Measurements from ENCODE around the gene BPIFB1.

BPIFB1 gene, protein sequence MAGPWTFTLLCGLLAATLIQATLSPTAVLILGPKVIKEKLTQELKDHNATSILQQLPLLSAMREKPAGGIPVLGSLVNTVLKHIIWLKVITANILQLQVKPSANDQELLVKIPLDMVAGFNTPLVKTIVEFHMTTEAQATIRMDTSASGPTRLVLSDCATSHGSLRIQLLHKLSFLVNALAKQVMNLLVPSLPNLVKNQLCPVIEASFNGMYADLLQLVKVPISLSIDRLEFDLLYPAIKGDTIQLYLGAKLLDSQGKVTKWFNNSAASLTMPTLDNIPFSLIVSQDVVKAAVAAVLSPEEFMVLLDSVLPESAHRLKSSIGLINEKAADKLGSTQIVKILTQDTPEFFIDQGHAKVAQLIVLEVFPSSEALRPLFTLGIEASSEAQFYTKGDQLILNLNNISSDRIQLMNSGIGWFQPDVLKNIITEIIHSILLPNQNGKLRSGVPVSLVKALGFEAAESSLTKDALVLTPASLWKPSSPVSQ

DNA sequence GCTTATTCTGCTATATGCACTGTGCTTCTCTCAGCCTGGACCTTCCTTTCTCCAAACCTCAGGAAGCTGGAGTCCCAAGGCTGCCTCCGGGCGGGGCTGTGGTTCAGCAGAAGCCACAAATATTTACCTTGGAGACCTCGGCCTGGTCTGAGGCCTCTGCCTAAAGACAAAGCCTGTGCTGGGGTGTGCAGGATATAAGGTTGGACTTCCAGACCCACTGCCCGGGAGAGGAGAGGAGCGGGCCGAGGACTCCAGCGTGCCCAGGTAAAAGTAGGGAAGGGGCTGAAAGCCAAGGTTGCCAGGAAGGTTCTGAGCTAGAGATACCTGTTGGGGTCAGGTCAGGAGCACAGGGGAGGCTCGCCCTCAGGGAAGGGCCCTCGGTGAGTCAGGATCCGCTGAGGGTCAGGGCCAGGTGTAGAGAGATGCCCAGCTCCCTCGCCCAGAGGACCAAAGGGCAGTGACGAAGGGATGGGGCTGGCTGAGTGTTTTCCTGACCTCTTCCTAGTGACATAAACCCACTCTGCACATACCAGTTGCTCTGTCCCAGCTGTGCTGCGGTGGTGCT is at the start of gene BPIFB1:
Gene BPIFB1 (plus strand): TSS at position 224 of the 565 bp plus-strand sequence. CDS start 2,860 bp downstream, outside the sequence.
- DNase-seq: no peak

DNA sequence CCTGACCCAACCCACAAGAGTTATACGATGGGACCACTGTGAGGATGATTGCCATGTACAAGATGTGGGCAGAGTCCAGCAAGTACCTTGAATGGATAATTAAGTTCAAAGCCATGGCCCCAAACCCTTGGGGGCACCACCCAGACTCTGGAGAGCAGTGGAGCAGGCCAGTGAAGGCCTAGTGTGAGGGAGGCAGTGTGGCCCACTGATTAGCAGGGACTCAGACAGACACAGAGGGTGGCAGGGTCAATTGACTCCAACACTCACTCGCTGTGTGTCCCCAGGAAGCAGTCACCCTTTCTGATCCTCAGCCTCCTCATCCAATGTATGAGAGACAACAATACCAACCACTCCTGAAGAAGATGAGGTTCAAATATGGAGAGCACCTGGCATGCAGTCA is 49.0 kb upstream of the BPIFB1 start:
- no peak for DNase-seq

DNA sequence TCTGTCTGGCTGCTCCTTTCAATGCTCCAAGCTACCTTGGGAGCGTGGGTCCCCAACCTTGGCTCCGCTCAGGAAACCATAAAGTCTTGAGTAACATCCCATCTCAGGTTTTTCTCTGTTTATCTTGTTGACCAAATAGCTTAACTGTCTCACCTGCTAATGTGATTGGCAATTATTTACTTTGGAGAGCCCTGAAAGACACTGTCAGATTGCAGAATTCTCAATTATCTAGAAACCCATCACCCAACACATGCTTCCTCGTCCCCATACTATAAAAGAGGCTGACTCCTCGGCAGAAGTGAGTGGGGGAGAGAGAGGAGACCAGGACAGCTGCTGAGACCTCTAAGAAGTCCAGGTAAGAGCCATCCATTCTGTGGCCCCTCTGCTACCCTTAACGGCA is 47.3 kb upstream of the BPIFB1 start, which contains the start of gene BPIFA1:
Gene BPIFA1 (plus strand): TSS at position 301 of the 400 bp plus-strand sequence. CDS start 1,716 bp downstream, outside the sequence.
- no peak for DNase-seq

DNA sequence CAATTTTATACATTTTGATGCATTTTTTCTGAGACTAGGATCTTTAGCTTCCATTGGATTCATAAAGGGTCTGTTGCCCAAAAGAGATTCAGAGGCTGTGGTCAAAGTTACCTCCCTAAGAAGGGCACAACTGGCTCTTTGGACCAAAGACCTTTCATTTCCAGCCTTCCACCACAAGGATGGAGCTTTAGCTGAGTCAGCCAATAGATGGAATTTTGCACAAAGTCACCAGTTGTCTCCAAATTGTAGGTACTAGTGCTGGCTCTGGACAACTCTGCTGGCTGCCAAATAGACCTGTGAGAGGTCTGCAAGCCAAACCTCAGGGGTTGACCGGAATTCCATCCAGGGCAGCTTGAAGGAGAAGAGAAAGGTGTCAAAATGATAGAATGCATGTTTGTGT is 46.7 kb upstream of the BPIFB1 start:
- DNase-seq: no peak

DNA sequence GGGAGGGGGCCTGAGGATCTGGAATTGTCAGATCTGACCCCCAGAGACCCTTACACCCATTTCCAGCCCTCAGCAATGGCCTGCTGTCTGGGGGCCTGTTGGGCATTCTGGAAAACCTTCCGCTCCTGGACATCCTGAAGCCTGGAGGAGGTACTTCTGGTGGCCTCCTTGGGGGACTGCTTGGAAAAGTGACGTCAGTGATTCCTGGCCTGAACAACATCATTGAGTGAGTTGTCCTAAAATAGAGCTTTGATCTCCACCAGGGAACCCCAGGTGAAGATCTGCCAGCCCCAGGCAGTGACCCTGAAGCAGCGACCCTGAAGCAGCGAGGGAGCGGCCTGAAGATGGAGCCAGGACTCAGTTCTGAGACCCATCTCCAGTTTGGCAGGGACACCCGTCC is 45.0 kb upstream of the BPIFB1 start:
- no peak for DNase-seq

DNA sequence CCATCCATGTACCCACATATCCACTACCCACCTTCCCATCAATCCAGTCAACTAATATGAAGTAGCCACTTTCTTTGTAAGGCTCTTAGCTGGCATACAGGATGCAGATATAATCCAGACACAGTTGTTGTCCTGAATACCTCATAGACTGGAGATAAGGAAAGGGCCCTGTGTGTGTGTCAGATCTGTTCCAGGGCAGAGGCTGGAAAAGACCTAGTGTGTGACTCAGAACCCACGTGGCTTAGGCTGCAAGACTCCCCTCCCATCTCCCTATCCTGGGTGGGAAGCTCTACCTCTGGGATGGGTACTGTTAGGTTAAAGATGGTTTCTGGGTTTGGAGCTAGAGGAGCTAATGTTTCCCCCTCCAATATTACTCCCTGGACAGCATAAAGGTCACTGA is 43.6 kb upstream of the BPIFB1 start:
- DNase-seq: no peak

DNA sequence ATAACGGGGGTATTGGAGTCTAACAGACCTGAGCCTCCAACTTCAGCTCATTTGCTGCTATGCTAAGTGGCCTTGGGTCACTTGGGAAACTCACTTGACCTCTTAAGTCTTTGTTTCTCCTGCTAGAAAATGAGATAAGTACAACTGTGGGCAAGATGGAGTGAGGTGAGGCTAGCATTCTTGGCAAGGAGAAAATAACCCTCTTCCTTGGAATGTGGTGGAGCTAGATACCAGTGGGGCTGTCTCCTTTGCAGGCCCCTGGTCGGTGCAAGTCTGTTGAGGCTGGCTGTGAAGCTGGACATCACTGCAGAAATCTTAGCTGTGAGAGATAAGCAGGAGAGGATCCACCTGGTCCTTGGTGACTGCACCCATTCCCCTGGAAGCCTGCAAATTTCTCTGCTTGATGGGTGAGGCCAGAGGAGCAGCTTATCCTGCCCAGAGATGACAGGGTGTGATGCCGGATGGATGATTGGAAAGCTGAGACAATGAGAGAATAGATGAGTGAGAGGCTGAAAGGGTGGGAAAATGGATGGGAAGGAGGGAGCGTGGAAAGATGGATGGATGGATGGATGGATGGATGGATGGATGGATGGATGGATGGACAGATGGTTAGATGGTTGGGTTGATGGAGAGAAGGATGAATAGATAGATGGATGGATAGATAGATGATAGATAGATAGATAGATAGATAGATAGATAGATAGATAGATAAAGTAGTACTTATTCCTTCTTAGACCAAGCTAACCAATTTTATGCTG is 42.9 kb upstream of the BPIFB1 start:
- DNase-seq: no peak

DNA sequence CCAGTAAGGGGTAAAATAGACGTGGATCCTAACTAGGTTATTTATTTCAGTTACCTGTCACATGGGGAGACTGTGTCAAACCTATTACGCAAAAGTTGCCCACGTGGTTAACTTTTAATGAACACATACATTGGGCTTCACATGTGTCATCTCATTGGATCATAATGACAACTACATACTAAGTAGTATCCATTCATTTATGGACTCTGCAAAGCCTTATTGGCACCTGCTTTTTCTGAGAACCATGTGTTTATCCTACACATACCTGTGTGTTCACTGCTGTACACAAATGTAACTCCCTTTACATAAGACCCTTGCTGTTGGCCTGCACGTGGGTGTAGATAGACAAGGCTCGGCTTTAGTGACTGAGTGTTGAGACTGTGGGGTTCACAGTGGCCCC is 42.1 kb upstream of the BPIFB1 start:
- DNase-seq: no peak

DNA sequence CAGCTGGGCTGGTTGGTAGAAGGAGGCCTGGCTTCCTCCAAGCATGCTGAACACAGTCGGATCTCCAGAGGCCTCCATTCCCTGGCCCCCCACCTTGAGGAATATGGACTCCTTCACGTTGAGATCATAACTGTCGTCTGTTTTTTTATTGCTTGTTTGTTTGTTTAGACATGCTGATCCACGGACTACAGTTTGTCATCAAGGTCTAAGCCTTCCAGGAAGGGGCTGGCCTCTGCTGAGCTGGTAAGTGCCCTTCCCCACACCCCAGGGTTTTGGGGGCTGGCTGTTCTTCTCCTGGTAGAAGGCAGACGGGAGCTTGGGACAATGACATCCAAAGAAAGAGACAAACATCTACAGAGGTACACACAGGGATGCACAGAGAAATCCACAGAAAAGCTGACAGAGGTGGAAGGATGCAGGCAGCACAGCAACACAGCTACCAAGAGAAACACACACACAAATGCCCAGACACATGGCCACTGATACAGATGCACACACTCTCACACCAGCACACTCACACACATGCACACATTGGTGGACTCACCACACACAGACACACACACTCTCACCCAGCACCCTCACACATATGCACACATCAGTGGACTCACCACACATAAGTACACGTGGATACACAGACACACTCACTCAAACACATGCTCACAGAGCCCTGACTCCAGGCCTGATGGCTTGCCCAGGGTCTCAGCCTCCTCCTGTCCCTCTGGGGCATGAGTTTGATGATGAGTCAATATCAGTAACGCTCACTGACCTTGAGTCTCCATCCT is 40.5 kb upstream of the BPIFB1 start:
- DNase-seq: no peak

DNA sequence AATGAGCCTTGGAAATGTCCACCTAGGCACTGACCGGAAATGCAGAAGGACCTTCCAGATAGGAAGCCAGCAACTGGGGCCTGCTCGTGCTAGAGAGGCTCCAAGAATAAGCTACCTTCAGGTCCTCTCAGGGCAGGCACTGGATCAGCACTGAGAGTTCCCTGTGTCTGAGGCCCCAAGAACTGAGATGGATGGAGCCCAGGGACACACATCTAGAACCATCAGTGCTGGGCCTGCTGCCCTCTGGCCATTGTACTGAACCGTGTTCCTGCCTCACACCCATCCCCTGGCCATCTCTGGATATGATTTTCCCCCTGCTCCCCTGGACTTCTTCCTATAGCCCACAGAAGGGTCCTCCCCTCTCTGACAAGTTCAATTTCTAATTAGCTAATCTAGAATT is 36.9 kb upstream of the BPIFB1 start:
- DNase-seq: no peak

DNA sequence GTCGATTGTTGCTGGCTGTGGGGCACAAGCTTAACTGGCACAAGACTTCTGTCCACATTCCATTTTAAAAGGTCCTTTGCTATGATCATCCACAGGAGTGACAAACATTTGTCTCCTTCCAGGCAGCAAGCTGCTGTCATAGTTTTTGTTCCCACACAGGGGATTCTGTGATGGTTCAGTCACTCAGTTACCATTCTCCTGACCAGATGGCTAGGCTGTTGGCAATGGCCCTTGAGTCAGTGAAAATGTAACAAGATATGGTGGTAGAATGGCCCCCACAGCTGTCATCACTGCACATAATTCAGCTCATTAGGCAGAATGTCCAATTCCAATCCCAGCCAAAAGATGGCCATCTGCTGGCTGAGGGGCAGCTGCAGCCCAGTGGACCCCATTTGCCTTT is 33.6 kb upstream of the BPIFB1 start:
- DNase-seq: no peak

DNA sequence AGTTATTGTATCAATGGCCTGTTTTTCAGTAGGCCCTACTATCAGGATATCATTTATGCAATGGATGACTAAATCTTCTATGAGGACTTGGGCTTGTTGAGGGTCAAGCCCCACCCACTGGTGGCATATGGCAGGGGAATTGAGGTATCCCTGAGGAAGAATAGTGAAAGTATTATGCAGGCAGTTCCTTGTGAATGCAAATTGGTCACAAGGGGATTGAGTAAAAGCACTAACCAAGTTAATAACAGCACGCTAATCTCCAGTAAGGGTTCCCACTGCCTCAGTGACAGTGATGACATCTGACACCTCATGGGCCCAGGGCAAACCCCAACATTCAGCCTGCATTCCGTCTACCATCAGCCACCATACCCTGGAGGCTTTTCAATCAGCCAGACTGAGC is 32.3 kb upstream of the BPIFB1 start:
- DNase-seq: no peak

DNA sequence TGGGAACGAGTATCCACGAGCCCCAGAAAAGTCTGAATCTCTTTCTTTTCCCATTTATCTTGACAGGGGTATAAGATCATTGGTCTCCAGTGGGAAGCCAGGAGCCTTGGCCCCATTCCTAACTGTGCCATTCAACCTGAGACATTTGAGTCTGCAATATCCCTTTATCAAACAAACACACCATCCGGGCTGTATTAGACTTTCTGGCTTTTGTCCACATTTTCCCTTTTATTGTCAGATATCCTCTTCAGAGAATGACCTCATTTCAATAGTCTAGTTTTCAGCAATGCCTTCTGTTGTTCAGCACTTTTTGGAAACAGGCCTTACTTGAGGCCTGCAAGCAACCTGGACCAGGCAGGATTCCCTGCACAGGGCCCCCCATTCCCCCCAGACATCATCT is 31.5 kb upstream of the BPIFB1 start:
- DNase-seq: no peak

DNA sequence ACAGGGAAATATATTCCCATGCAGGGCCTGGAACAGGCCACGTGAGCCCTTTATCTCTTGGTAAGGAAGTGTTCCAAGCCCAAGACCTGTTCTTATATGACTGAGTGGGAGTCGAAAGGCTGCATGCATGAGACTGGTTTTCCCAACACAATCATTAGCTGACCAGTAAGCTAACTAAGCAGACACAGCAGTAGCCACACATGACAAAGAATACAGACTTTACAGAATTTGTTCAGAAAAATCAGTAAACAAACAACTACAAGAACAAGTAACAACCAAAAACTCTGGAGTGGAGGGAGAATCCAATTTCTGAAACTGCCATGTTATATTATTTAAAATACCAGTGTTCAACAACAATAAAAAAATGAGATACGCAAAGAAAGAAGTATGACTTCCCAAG is 30.6 kb upstream of the BPIFB1 start:
- DNase-seq: no peak

DNA sequence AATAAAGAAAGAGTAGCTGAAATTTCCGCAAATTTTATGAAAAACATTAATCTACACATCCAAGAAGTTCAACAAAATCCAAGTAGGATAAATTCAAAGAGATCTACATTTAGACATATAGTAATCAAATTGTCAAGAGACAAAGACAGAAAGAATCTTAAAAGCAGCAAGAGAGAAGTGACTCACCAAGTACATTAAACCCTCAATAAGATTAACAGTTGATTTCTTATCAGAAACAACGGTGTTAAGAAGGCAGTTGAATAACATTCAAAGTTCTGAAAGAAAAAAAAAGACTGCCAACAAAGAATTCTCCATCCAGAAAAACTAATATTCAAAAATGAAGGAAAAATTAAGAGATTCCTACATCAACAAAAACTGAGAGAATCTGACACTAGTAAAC is 28.0 kb upstream of the BPIFB1 start:
- no peak for DNase-seq

DNA sequence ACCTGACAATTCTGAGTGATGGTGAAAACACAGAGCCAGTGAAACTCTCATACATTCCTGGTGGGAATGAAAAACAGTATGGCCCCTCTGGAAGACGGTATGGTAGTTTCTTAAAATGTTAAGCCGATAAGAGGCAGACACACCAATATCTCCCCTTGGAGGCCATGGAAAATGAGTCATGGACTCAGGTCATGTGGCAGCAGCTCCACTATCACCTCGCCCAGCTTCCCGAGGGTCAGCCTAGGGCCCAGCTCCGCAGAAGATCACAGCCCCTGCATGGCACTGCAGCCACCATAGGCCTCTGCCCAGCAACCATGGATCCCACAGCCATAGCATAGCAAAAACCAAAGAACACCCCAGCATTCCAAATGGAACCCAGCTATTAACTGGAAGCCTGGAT is 25.8 kb upstream of the BPIFB1 start:
- DNase-seq: no peak

DNA sequence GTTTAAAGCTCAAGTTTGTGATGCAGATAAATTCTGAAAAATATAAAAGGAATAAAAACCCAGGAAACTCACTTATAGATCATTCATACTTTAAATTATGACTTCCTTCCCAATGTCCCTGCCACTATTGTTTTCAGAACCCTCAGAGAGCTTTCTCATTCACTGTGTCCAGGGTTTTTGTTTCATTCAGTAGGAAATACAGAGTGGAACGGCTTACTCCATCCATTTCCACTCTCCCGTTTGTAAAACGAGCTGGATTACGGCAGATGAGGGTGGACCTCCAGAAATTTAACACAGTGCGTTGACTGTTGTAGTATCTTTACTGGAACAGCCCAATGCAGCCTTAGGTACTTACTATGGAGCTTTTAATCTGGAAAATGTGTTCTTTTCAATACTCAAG is 23.6 kb upstream of the BPIFB1 start:
- no peak for DNase-seq

DNA sequence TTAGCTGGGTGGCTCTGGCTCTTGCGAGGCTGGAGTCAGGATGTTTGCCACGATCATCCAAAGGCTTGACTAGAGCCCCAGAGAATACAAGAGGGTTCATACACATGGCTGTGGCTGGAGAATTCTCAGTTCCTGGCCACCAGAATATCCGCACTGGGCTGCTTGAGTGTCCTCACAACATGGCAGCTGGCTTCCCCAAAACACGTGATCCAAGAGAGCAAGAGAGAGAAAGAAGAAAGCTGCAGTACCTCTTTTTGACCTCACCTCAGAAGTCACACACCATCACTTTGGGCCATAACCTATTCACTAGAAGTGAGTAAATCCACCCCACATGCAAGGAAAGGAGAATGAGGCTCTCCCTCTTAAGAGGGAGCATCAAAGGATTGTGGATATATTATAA is 21.5 kb upstream of the BPIFB1 start:
- no peak for DNase-seq

DNA sequence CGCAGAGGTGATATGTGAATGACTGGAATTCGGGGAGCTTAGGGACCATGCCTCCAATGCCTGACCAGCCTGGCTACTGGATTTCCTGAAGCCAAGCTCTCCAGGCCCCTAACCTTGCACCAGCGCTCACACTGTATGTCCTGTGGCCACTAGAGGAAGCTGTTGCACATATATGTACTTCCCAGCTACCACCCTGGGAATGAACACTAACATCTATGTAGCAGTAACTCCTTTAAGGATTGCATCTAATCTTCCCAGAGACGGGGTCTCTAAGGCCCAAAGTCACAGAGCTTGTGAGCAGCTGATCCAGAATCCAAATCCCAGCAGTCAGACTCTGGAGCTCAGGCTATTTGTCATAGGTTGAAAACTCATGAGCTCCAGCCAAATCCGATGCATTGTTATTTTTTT is 20.4 kb upstream of the BPIFB1 start:
- peak; percentile 11 to 47 for DNase-seq

DNA sequence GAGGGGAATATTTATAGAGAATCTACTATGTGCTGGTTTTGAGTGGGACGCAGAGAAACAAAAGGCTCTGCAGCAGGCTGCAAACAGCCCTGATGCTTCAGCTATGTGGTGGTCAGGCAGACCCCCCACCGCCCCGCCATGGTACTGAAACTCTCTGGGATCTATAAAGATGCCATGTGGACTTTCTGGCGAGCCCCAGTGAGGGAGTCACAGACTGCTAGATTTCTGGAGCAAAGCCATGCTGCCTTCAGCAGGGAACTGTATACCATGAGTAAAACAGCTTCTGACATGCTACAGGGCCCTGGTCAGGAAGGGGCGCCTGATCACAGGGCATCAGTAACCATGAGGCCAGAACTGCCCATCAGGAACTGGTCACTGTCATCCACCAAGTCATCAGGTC is 19.2 kb upstream of the BPIFB1 start:
- no peak for DNase-seq

DNA sequence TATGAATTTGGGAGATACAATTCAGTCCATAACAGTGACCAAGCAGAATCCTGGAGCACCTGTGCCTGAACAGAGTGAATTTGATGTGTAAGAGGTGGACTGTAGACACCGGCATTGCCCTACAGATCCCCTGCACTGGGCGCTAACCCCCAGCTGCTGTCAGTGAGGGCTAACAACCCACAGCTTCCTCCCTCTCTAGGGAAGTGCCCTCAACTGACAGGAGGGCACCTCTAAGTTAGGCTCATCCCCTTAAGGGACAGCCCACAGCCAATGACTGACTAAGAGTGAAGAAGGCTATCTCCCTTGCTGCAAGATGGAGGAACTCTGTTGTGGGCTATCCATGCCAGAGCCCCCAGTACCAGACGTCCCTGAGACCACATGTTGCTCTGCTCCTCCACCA is 15.3 kb upstream of the BPIFB1 start:
- no peak for DNase-seq

DNA sequence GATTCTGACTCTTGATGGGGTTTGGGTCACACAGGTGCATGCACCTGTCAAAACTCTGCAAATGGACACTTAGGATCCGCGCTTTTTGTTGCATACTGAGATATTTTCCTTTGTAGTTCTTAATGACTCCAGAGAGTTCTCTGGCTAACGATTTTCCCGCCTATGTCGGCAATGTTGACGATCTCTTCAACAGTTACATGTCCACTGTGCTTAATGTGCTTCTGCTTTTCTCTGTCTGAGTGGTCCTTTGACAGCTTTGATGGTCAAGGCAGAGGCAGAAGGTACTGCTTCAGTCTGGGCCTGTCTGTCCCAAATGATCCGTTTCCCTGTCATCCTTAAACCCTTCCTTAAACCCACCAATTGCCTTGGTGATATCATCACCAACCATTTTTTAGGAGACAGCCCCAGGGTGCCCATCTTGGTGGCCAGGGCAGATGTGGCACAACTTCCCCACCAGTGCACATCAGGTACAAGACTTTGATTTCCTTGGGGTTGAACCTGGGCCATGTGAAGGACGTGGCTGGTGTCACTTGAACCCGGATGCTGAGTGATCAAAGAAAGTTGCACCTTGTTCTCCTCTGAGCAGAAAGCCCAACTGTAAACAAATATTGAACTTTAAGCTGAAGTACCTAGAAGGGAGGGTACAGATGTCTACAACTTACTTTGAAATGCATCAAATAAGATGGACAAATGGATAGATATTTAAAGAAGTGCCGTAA is 10.7 kb upstream of the BPIFB1 start:
- no peak for DNase-seq

Measured in NCI-H1930 (cell line).